ENCODE measurements around the gene MAP3K7.

- TF ChIP-seq RCOR1 (IDR thresholded peaks at IDR 0.05; ENCODE audit: insufficient replicate concordance, low read length) (no peak), POLR2A (IDR thresholded peaks at IDR 0.05; ENCODE audit: low read depth, low read length) (no peak), USF2 (IDR thresholded peaks at IDR 0.05; ENCODE audit: low read depth, low read length) (no peak), SMC3 (IDR thresholded peaks at IDR 0.05; ENCODE audit: low read depth, low read length) (no peak), RFX5 (IDR thresholded peaks at IDR 0.05; ENCODE audit: low read depth, low read length) (no peak), CEBPB (IDR thresholded peaks at IDR 0.05; ENCODE audit: low read depth, low read length) (no peak), FOS (IDR thresholded peaks at IDR 0.05; ENCODE audit: low read depth, low read length) (no peak), MXI1 (IDR thresholded peaks at IDR 0.05; ENCODE audit: borderline replicate concordance, low read depth, low read length) (no peak)
- TF ChIP-seq, protein P1, sequence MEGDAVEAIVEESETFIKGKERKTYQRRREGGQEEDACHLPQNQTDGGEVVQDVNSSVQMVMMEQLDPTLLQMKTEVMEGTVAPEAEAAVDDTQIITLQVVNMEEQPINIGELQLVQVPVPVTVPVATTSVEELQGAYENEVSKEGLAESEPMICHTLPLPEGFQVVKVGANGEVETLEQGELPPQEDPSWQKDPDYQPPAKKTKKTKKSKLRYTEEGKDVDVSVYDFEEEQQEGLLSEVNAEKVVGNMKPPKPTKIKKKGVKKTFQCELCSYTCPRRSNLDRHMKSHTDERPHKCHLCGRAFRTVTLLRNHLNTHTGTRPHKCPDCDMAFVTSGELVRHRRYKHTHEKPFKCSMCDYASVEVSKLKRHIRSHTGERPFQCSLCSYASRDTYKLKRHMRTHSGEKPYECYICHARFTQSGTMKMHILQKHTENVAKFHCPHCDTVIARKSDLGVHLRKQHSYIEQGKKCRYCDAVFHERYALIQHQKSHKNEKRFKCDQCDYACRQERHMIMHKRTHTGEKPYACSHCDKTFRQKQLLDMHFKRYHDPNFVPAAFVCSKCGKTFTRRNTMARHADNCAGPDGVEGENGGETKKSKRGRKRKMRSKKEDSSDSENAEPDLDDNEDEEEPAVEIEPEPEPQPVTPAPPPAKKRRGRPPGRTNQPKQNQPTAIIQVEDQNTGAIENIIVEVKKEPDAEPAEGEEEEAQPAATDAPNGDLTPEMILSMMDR (conservative IDR thresholded peaks at IDR 0.05; ENCODE audit: low read depth, low read length) = no peak
Measured at GRCh38 chr6:90514496-90514895, 72.4 kb downstream of the MAP3K7 start.
